GM18858 (cell line): ENCODE data around the gene PRRT4.

Source experiments
- ATAC-seq: cut with Tn5 transposase; IDR thresholded peaks from one replicate; pipeline ENCODE4 v1.9.1; 2021; ENCODE audit not compliant: unreplicated experiment

The PRRT4 gene

GRCh38 chr7:128302139-128302538 is 59.4 kb downstream of the PRRT4 start:
- no peak for ATAC-seq
